GM13976 (cell line): ENCODE measurements around the gene RAB11FIP3.

Source experiments
- DNase-seq: peaks from one replicate; pipeline ENCODE4 v3.0.0; 2012; ENCODE audit warnings: low spot score
- CTCF ChIP-seq: IDR thresholded peaks from 2 replicates; pipeline ENCODE4 v1.5.1; 2012; ENCODE audit warnings: borderline replicate concordance, mild to moderate bottlenecking; ENCODE audit not compliant: insufficient read depth; ENCODE audit errors: extremely low read depth, missing control alignments, control extremely low read depth
- in situ Hi-C: fragments of 300-500 bp; cut with MboI; formaldehyde crosslinking; loops from one replicate; pipeline ENCODE4 v1.12.0; 2022; ENCODE audit warnings: low sequenced_read_pairs, mixed read lengths, inconsistent platforms; ENCODE audit not compliant: unreplicated experiment

The RAB11FIP3 gene

GRCh38 chr16:527015-527903 is 101.8 kb downstream of the RAB11FIP3 start, which contains the start of gene CAPN15:
CAPN15 (plus strand) TSS chr16:527712; CDS start chr16:546839, 19,127 bp downstream.
- no peak for TF ChIP-seq CTCF
- in situ Hi-C loops, result no loop called here
- peak; percentile 93 for DNase-seq

GRCh38 chr16:528111-529011 is 102.9 kb downstream of the RAB11FIP3 start:
- DNase-seq, result no peak
- TF ChIP-seq CTCF, result no peak
- in situ Hi-C loops, result no loop called here

- TF ChIP-seq CTCF, result no peak
- DNase-seq, result no peak
- in situ Hi-C loops, result no loop called here
Measured at GRCh38 chr16:529012-529575, 103.6 kb downstream of the RAB11FIP3 start.

DNA sequence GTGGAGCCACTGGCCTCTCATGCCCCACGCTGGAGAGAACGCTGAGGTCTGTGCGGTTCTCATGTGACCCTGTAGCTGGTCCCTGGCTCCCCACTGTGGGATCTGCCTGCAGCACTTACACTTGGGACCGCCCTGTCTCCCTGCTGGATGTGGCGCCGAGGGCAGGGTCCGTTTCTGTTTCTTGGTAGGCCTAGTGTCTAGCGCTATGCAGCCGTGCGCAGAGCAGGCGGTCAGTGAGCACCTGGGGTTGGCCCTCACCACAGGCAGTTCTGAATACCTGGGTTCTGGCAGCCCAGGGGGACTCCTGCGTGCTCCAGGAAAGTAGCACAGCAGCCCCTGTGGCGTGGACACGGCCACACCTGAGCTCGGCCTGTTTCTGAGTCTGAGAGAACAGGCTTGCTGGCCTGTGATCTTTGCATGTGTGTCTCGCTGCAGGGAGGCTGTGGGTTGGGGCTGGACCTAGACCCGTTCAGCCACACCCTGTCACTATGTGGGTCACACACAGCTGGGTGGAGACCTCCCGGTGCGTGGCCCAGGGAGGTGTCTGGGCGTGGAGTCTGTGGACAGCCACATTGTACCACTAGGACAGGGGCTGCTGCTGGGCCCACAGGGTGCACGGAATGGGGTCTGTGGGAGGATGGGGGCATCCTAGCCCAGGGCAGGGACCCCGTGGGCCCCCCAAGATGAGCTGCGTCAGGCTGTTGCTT is 104.8 kb downstream of the RAB11FIP3 start:
- DNase-seq, result no peak
- TF ChIP-seq CTCF, result no peak
- in situ Hi-C loops, result no loop called here

DNA sequence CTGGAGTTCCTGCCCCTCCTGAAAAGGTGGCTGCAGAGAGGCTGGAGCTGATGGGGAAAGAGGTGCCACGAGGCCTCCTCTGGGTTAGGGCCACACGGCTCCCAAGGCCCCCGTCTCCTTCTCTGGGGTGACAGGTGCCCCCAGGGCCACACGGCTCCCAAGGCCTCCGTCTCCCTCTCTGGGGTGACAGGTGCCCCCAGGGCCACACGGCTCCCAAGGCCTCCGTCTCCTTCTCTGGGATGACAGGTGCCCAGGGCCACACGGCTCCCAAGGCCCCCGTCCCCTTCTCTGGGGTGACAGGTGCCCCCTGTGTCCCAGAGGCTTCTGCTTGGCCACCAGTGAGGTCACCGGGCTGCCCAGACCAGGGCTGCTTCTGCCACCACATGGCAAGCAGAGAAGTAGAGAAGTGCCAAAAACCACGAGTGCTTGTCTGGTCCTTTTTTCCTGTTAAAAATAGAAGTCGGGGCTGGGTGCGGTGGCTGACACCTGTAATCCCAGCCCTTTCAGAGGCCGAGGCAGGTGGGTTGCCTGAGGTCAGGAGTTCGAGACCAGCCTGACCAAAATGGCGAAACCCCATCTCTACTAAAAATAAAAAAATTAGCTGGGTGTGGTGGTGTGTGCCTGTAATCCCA is 106.2 kb downstream of the RAB11FIP3 start:
- in situ Hi-C loops, result no loop called here

More for the DNA sequence above, 106.2 kb downstream of the RAB11FIP3 start:
- no peak for TF ChIP-seq CTCF
- DNase-seq, result no peak
